ENCODE results near the gene PARP15. TPM values are rescaled to one million over a fixed set of nuclear protein-coding genes. Genes with fewer than 3 reads are reported as not detected.

The PARP15 gene
- polyA plus RNA-seq, 4 donors, result 0.21 to 0.36 (median 0.28) TPM

- DNase-seq (ENCODE audit: low read depth in 4 of 4, low spot score in 3 of 4), result no peak
These were observed 8.7 kb upstream of the PARP15 start for GRCh38 chr3:122568755-122569154.

DNA sequence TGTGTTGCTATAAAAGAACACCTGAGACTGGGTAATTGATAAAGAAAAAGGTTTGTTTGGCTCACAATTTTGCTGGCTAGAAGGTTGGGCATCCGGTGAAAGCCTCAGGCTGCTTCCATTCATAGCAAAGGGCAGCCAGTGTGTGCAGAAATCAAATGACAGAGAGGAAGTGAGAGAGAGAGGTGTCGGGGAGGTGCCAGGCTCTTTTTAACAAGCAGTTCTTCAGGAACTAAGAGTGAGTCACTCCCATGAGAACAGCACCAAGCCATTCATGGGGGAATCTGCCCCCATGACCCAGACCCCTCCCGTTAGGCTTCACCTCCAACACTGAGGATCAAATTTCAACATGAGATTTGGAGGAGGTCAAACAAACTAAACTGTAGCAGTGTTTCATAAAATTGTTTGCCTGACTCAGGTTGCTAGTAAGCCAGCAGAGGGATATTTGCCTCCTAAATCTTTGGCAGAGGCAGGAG lies 4.5 kb upstream of the PARP15 start:
- no peak for DNase-seq (ENCODE audit: low read depth in 4 of 4, low spot score in 3 of 4)

DNA sequence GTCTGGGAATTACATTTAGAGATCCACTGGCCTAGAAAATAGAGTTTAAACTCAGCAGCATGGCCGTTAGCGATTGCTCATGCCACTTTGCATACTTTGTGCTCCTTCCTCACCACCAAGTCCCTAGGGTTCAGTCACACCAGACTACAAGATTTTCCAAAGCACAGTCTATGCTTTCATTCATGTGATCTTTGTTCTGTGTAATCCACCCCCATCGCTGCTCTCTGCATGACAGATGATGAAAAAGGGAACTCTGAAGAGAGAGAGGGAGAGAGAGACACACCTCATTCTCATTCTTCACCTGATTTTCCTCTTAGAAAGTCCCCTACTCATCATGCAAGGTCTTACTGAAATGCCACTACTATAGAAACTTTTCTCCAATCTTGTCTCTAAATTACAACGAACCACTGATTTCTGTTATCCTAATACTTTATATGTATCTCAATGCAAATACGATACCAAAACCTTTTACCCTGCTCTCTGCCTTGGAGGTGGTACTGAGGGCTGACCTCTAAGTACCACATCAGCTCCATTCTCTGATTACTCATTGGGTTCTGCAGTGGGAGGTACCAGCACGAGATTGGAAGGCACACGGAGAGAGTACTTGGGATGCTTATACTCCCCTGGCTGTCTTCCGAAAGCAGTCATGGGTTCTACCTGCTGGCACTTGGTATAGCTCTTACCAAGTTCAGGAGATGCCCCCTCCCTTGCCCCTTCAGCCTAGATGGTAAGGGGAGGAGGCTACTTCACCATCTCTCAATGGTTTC lies 1.1 kb upstream of the PARP15 start:
- no peak for DNase-seq (ENCODE audit: low read depth in 4 of 4, low spot score in 3 of 4)

- no peak for DNase-seq (ENCODE audit: low read depth in 4 of 4, low spot score in 3 of 4)
These were observed 755 bp downstream of the PARP15 start for GRCh38 chr3:122578069-122578740.

GRCh38 chr3:122580470-122580869 lies 3.0 kb downstream of the PARP15 start:
- no peak for DNase-seq (ENCODE audit: low read depth in 4 of 4, low spot score in 3 of 4)

DNA sequence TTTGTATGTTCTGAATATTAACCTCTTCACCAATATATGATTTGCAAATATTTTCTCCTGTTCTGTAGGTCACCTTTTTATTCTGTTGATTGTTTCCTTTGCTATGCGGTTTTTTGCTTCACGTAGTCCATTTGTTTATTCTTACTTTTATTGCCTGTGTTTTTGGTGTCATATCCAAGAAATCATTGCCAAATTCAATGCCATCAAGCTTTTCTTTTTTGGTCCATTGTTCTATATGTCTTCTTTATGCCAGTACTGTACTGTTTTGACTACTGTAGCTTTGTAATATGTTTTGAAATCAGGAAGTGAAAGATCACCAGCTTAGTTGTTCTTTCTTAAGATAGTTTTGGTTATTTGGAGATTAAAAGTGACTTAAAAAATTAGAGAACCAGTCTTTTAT lies 4.2 kb downstream of the PARP15 start:
- DNase-seq (ENCODE audit: low read depth in 4 of 4, low spot score in 3 of 4), result no peak

DNA sequence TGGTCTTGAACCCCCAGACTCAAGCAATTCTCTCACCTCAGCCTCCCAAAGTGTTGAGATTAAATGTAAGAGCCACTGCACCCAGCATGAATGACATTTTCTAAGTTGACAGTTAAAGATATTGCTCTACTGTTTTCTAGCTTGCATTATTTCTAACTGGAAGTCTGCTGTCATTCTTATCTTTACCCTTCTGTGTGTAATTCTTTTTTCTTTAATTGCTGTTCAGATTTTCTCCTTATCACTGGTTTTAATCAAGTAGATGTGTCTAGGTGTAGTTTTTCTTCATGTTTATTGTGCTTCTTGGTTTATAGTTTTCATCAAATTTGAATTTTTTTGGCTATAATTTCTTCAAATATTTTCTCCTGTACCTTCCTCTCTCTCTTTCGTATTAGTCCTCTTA lies 4.9 kb downstream of the PARP15 start:
- DNase-seq (ENCODE audit: low read depth in 4 of 4, low spot score in 3 of 4), result no peak

- DNase-seq (ENCODE audit: low read depth in 4 of 4, low spot score in 3 of 4), result no peak
These were observed 8.6 kb downstream of the PARP15 start for GRCh38 chr3:122586098-122586497.

GRCh38 chr3:122586773-122587485 lies 9.5 kb downstream of the PARP15 start:
- no peak for DNase-seq (ENCODE audit: low read depth in 4 of 4, low spot score in 3 of 4)

DNA sequence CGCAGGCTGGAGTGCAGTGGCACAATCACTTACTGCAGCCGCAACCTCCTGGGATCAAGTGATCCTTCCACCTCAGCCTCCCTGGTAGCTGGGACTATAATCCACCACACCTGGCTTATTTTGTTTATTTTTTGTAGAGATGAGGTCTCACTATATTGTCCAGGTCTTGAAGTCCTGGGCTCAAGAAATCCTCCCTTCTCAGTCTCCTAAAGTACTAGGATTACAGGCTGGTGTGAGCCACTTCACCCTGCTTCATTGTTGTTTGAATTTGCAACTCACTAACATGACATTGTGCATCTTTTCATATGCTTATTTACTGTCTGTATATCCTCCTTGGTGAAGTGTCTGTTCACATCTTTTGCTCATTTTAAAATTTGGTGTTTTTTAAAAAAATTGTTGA lies 10.1 kb downstream of the PARP15 start:
- DNase-seq (ENCODE audit: low read depth in 4 of 4, low spot score in 3 of 4), result no peak

GRCh38 chr3:122589297-122589696 lies 11.8 kb downstream of the PARP15 start:
- DNase-seq (ENCODE audit: low read depth in 4 of 4, low spot score in 3 of 4), result no peak

DNA sequence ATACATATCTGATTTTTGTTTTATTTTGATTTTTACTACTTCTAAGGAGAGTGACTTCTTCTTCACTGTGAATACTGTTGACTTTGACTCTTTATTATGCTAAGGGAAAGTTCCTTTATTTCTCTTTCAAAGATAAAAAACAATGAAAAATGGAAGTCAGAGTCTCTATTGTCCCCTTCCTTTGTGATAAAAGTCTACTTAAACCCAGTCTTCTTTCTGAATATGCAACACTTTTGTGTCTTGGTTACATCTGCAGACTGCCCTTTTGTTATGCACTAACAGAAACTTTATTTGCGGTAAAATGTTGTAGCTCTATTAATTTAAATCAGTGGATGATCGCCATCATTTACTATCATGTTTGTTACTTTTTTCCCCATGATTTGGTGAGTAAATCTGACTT lies 13.2 kb downstream of the PARP15 start:
- no peak for DNase-seq (ENCODE audit: low read depth in 4 of 4, low spot score in 3 of 4)

GRCh38 chr3:122594025-122594424 lies 16.6 kb downstream of the PARP15 start:
- DNase-seq (ENCODE audit: low read depth in 4 of 4, low spot score in 3 of 4), result no peak

- no peak for DNase-seq (ENCODE audit: low read depth in 4 of 4, low spot score in 3 of 4)
These were observed 20.7 kb downstream of the PARP15 start for GRCh38 chr3:122598151-122598550.

DNA sequence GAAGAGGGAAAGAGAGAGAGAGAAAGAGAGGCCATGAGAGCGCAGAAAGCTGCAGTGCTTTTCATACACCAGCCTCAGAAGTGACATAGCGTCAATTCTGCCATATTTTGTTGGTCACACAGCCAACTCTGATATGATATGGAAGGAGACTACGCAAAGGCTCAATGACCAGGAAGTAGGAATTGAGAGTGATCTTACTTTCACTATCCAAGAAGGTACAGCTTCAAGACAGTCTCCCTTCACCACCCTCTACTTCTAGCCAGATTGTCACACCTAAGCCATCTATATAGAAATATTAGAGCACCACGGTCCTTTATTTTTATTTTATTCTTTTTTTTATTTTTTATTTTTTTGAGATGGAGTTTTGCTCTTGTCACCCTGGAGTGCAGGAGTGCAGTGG lies 21.1 kb downstream of the PARP15 start:
- no peak for DNase-seq (ENCODE audit: low read depth in 4 of 4, low spot score in 3 of 4)

- DNase-seq (ENCODE audit: low read depth in 4 of 4, low spot score in 3 of 4), result no peak
These were observed 24.7 kb downstream of the PARP15 start for GRCh38 chr3:122602011-122602710.

DNA sequence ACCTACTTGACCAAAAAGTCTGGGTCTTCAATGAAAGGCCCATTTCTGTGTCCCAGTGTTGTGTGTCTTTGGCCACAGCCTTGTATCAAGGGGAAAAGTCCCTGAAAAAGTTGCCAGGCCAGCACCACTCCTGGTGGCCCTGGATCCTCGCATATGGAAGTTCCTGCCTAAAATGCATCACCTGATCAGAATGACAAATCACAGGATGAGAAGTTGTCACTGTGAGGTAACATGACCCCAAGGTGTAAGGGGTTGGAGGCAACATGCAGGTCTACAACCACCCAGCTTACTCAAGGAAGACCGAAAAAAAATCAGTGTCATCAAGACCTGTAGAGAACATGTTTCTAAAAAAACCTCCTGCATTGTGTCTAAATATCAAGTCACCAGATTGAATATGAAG lies 25.6 kb downstream of the PARP15 start:
- DNase-seq (ENCODE audit: low read depth in 4 of 4, low spot score in 3 of 4), result no peak

DNA sequence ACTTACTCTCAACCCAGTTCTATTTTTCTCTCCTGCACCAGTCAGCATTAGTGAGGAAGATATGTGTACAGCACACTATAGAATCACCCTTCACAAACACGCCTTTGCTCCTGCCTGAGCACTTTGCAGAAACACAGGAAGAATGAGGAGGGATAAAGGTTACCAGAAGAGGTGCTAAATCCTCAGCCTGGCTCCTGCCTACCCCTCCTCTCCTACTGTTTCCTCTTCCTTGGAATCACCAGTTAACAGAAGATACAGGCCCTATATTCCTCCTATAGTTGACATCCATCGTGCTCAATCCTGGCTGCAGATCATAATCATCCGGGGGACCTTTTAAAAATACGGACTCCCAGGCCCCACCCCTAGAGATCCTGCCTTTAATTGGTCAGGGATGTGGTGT lies 28.9 kb downstream of the PARP15 start:
- no peak for DNase-seq (ENCODE audit: low read depth in 4 of 4, low spot score in 3 of 4)

DNA sequence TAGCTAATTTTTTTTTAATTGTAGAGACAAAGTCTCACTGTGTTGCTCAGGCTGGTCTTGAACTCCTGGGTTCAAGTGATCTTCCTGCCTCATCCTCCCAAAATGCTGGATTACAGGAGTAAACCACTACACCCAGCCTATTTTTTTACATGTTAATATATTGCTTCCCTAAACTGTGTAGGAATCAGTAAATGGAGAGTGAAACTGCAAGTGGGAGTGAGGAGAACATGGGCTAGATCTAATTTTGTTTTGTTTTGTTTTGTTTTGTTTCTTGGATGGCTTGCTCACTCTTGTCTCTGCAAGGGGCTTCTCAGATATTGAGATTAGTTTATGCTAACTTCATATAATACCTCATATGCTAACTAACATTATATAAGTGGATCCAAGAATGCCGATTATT lies 31.5 kb downstream of the PARP15 start:
- no peak for DNase-seq (ENCODE audit: low read depth in 4 of 4, low spot score in 3 of 4)

DNA sequence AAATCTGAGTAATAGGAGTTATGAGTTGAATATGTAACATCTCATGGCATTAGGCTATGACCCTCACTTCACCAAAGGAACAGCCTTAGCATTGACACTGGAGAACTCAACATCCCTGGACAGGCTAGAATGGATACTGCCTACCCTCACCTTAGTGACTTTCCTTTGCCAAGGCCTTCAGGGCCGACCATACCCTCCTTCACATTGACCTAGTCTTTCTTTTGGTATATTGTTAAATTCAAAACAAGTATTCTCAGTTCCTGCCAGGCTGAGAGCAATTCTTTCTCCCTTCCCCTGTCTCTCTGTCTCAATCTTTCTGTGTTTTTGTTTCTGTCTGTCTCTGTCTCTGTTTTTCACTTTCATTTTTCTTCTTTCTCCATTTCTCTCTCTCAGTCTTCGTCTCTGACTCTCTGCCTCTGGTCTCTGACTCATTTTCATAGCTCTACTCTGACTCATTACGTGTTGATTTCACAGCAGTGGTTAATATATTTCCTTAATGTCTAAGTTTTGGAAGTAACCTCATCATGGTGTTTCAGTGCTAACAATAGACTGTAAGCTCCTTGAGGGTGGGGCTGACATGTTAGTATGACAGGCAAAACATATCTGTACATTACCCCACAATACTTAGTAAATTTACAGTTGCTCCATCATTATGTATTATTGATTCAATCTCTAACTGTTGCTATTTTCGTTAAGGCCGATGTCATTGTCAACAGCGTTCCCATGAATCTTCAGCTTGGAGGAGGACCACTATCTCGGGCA lies 32.5 kb downstream of the PARP15 start:
- no peak for DNase-seq (ENCODE audit: low read depth in 4 of 4, low spot score in 3 of 4)

Data from right renal pelvis (tissue), 4 donors.